Measurements from ENCODE around the gene PLEKHG2.

The PLEKHG2 gene

GRCh38 chr19:39422020-39422419, 9.6 kb downstream of the PLEKHG2 start:
- DNase-seq = no peak

GRCh38 chr19:39423258-39424086, 11.0 kb downstream of the PLEKHG2 start:
- DNase-seq = no peak

GRCh38 chr19:39424934-39425333, 12.5 kb downstream of the PLEKHG2 start:
- DNase-seq = no peak

GRCh38 chr19:39425744-39426143, 13.3 kb downstream of the PLEKHG2 start:
- DNase-seq = no peak

- DNase-seq = no peak
These were observed 13.7 kb downstream of the PLEKHG2 start for GRCh38 chr19:39426170-39426569.

GRCh38 chr19:39427707-39428106, 15.2 kb downstream of the PLEKHG2 start:
- no peak for DNase-seq

GRCh38 chr19:39428283-39429112, 16.0 kb downstream of the PLEKHG2 start:
- no peak for DNase-seq

- DNase-seq = peak; percentile 83
These were observed 18.5 kb downstream of the PLEKHG2 start for GRCh38 chr19:39430675-39431593.

- DNase-seq = no peak
These were observed 20.2 kb downstream of the PLEKHG2 start for GRCh38 chr19:39432677-39433025.

- DNase-seq = no peak
These were observed 21.1 kb downstream of the PLEKHG2 start for GRCh38 chr19:39433480-39434079.

- no peak for DNase-seq
These were observed 21.9 kb downstream of the PLEKHG2 start for GRCh38 chr19:39434123-39435076.

- DNase-seq = peak; percentile 99
These were observed 23.3 kb downstream of the PLEKHG2 start, which contains the start of gene RPS16 for GRCh38 chr19:39435499-39436349. Gene RPS16 (minus strand): TSS chr19:39435949. CDS start chr19:39435895, 54 bp downstream.

GRCh38 chr19:39436350-39436716, 23.9 kb downstream of the PLEKHG2 start:
- DNase-seq = no peak

GRCh38 chr19:39438270-39438934, 25.9 kb downstream of the PLEKHG2 start:
- DNase-seq = no peak

- no peak for DNase-seq
These were observed 32.2 kb downstream of the PLEKHG2 start for GRCh38 chr19:39444598-39445195.

GRCh38 chr19:39445196-39446111, 33.0 kb downstream of the PLEKHG2 start, which contains the start of gene SUPT5H:
Gene SUPT5H (plus strand): TSS chr19:39445582. CDS start chr19:39445891, 309 bp downstream.
- peak; percentile 99 for DNase-seq

- DNase-seq = no peak
These were observed 34.1 kb downstream of the PLEKHG2 start for GRCh38 chr19:39446365-39447084.
